Natural killer cell (primary cell): ENCODE data around the gene FBXL19. TPM values are rescaled to one million over a fixed set of nuclear protein-coding genes. Genes with fewer than 3 reads are reported as not detected.

Source experiments
- ATAC-seq, 3 donors: fragments of 150-1000 bp in 2 of 3; fragments of 200-7000 bp in 1 of 3; cut with Tn5 transposase; 1 replicate in 1 of 3; 2 replicates in 2 of 3; pipeline ENCODE4 v1.10.0; 2021; ENCODE audit warnings: mild to moderate bottlenecking in 2 of 3, moderate library complexity in 2 of 3
- DNase-seq, 2 donors: peaks; one replicate each; pipeline versions ENCODE4 v3.0.0 to v3.0.0-alpha.2; 2013 to 2021; ENCODE audit warnings: mixed read lengths in 1 of 2
- H3K27ac ChIP-seq: one replicate; pipeline ENCODE4 v1.5.1; 2013; ENCODE audit warnings: mild to moderate bottlenecking, low read length
- H3K27me3 ChIP-seq: one replicate; pipeline ENCODE4 v1.6.1; 2013; ENCODE audit warnings: low read length; ENCODE audit not compliant: control insufficient read depth, insufficient read depth
- H3K36me3 ChIP-seq: one replicate; pipeline ENCODE4 v1.6.1; 2013; ENCODE audit warnings: low read length; ENCODE audit not compliant: control insufficient read depth, insufficient read depth
- H3K4me1 ChIP-seq: one replicate; pipeline ENCODE4 v1.6.1; 2013; ENCODE audit warnings: low read length; ENCODE audit not compliant: control insufficient read depth, insufficient read depth
- H3K4me3 ChIP-seq: one replicate; pipeline ENCODE4 v1.5.1; 2013; ENCODE audit warnings: low read length
- H3K9me3 ChIP-seq: one replicate; pipeline ENCODE4 v1.6.1; 2013; ENCODE audit warnings: low read length; ENCODE audit not compliant: control insufficient read depth, insufficient read depth
- H3K27ac Mint-ChIP-seq, 2 donors: one replicate each; pipeline ENCODE4 v1.8.0; 2022; ENCODE audit warnings: mild to moderate bottlenecking in 2 of 2, mixed read lengths in 2 of 2, moderate library complexity in 1 of 2
- H3K27me3 Mint-ChIP-seq, 2 donors: one replicate each; pipeline ENCODE4 v1.8.0; 2022; ENCODE audit warnings: low read depth in 2 of 2, mixed read lengths in 2 of 2
- H3K36me3 Mint-ChIP-seq: one replicate; pipeline ENCODE4 v1.8.0; 2022; ENCODE audit warnings: mixed read lengths
- H3K4me1 Mint-ChIP-seq, 2 donors: one replicate each; pipeline ENCODE4 v1.8.0; 2022; ENCODE audit warnings: mixed read lengths in 2 of 2
- H3K4me3 Mint-ChIP-seq: one replicate; pipeline ENCODE4 v1.8.0; 2022; ENCODE audit warnings: mild to moderate bottlenecking, moderate library complexity, mixed read lengths
- H3K9me3 Mint-ChIP-seq, 2 donors: one replicate each; pipeline ENCODE4 v1.8.0; 2022; ENCODE audit warnings: mixed read lengths in 2 of 2
- CTCF ChIP-seq: fragments of 200-600 bp; IDR thresholded peaks from one replicate; pipeline ENCODE4 v1.8.0; 2022; ENCODE audit warnings: antibody characterized with exemption
- WGBS: methylation state at CpG from one replicate; pipeline ENCODE4 v1.1.7; 2013; ENCODE audit warnings: missing lambda C conversion rate; ENCODE audit not compliant: insufficient coverage; 5-methylcytosine and 5-hydroxymethylcytosine counted together
- intact Hi-C: fragments of 100-400 bp; cut with micrococcal nuclease; formaldehyde crosslinking; loops from one replicate; pipeline ENCODE4 v1.14.2; 2022
- total RNA-seq, 4 donors: library from RNA; stranded (reverse); fragments of 120-200 nt in 1 of 4; gene quantifications; one replicate each; pipeline versions ENCODE4 v1.2.3 to v1.2.4, GENCODE V29; 2013 to 2022

Gene FBXL19
- total RNA-seq, 3 donors from 2014 or later (not counting 1 experiment from before 2014, with no cell fraction given) = 10.1 to 13.3 (median 12.4) TPM

- no peaks in the 10 kb centered on the region for H3K27me3 ChIP-seq
- Mint-ChIP-seq H3K4me1 (peaks cover 28 to 45% of the 10 kb centered on the region in 2 donors), H3K36me3 (peaks cover 1% of the 10 kb centered on the region), H3K27ac (peak overlapping the region in 1 of 2 donors; percentile 31), H3K9me3 (no peaks in the 10 kb centered on the region), H3K27me3 (no peaks in the 10 kb centered on the region), H3K4me3 (no peak overlapping the region)
- TF ChIP-seq CTCF = no peak
- 94% methylated on average over 8 of the region's 8 CpGs for WGBS
- H3K9me3 ChIP-seq = no peaks in the 10 kb centered on the region
- ATAC-seq (no peak), DNase-seq (no peak)
- H3K36me3 ChIP-seq = peaks cover 11% of the 10 kb centered on the region
- intact Hi-C loops = no loop called here
- H3K4me1 ChIP-seq = peaks cover 38% of the 10 kb centered on the region
- H3K27ac ChIP-seq = no peak overlapping the region
- H3K4me3 ChIP-seq = no peak overlapping the region
Measured at GRCh38 chr16:30954993-30955392, 31.6 kb downstream of the FBXL19 start.

- Mint-ChIP-seq H3K4me1 (peaks cover 30 to 34% of the 10 kb centered on the region in 2 donors), H3K4me3 (peak overlapping the region; percentile 94), H3K9me3 (no peaks in the 10 kb centered on the region), H3K36me3 (peaks cover 6% of the 10 kb centered on the region), H3K27me3 (no peaks in the 10 kb centered on the region), H3K27ac (peak overlapping the region; percentile 93 to 94)
- H3K9me3 ChIP-seq = no peaks in the 10 kb centered on the region
- peaks cover 24% of the 10 kb centered on the region for H3K4me1 ChIP-seq
- intact Hi-C loops = loop anchor here (2.0 kb wide), 1 partner anchor 34 kb away; the partner anchor contains the start of gene FBXL19
- no peaks in the 10 kb centered on the region for H3K27me3 ChIP-seq
- H3K36me3 ChIP-seq = peaks cover 27% of the 10 kb centered on the region
- DNase-seq (peak; percentile 77 to 89), ATAC-seq (peak; percentile 56 to 69 (median 58))
- no peak for TF ChIP-seq CTCF
- peak overlapping the region; percentile 71 for H3K4me3 ChIP-seq
- WGBS = 31% methylated on average over 42 of the region's 42 CpGs
- peak overlapping the region; percentile 99 for H3K27ac ChIP-seq
Measured at GRCh38 chr16:30956601-30957455, 33.5 kb downstream of the FBXL19 start.

- Histone ChIP-seq H3K27ac (peak within 1 kb of the TSS; percentile 99), H3K27me3 (no peaks in the 10 kb centered on the region), H3K9me3 (no peaks in the 10 kb centered on the region), H3K36me3 (peaks cover 33% of the 10 kb centered on the region), H3K4me3 (peak within 1 kb of the TSS; percentile 71), H3K4me1 (peaks cover 24% of the 10 kb centered on the region)
- Mint-ChIP-seq H3K9me3 (no peaks in the 10 kb centered on the region), H3K36me3 (peaks cover 6% of the 10 kb centered on the region), H3K27me3 (no peaks in the 10 kb centered on the region), H3K4me3 (peak within 1 kb of the TSS; percentile 94), H3K27ac (peak within 1 kb of the TSS; percentile 93 to 94), H3K4me1 (peaks cover 30 to 34% of the 10 kb centered on the region in 2 donors)
- intact Hi-C loops = loop anchor here (2.0 kb wide), 1 partner anchor 35 kb away; the partner anchor contains the start of gene FBXL19
- DNase-seq = peak; percentile 95 to 98
- peak; percentile 88 to 95 (median 90) for ATAC-seq
- TF ChIP-seq CTCF = no peak
- WGBS = under 1% methylated on average over 85 of the region's 85 CpGs
Measured at GRCh38 chr16:30957456-30958174, 34.2 kb downstream of the FBXL19 start, which contains the start of gene SETD1A. Gene SETD1A (plus strand): TSS chr16:30957754. CDS start chr16:30958732, 978 bp downstream.
